RWPE1 (cell line): ENCODE results near the gene ACOT12.

Experiments used
- CTCF ChIA-PET: fragments of 350-600 bp; sonication (Branson Sonifier 250); formaldehyde crosslinking; extraction: SDS; loops from one replicate; lab custom pipeline; 2021; lab: Yijun Ruan, JAX
- POLR2A ChIA-PET: fragments of 400-600 bp; formaldehyde crosslinking; extraction: SDS; loops from one replicate; lab custom pipeline; 2020; ENCODE audit warnings: antibody characterized with exemption; ENCODE audit not compliant: low non-redundant PET; lab: Yijun Ruan, JAX
- DNase-seq: peaks from one replicate; pipeline ENCODE4 v3.0.0; 2012; ENCODE audit warnings: low spot score
- H3K27ac ChIP-seq: fragments of 450-650 bp; 2 replicates; pipeline ENCODE4 v1.5.1; 2017
- TF ChIP-seq, protein P1 (sequence below): fragments of 450-650 bp; conservative IDR thresholded peaks from 2 replicates; pipeline ENCODE4 v1.5.1; 2017; ENCODE audit warnings: low read depth, mild to moderate bottlenecking

The ACOT12 gene

DNA sequence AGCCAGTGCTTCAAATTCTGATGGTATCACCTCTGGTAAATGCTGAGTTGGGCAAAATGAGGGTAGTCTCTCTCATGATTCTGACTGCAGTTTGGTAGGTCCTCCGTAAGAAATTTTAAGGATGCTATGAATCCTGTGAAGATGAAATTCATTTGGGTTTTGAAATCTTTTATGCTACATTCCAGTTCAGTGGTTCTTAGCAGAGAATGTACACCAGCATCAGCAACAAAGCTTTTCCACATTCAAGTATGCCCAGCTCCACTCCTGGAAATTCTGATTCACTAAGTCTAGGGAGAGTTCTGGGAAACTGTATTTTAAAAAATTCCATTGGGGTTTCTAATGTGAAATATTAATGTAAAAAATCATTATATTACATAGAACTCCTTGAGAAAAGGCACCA is 33.6 kb upstream of the ACOT12 start:
- no peak overlapping the region for H3K27ac ChIP-seq
- no peak for DNase-seq
- CTCF ChIA-PET = interaction anchor here (0.5 to 1.5 kb wide), 4 partner anchors 9 to 831 kb away, joined by 3 to 4 read pairs (median 4); no protein-coding TSS in a partner anchor
- TF ChIP-seq, protein P1, sequence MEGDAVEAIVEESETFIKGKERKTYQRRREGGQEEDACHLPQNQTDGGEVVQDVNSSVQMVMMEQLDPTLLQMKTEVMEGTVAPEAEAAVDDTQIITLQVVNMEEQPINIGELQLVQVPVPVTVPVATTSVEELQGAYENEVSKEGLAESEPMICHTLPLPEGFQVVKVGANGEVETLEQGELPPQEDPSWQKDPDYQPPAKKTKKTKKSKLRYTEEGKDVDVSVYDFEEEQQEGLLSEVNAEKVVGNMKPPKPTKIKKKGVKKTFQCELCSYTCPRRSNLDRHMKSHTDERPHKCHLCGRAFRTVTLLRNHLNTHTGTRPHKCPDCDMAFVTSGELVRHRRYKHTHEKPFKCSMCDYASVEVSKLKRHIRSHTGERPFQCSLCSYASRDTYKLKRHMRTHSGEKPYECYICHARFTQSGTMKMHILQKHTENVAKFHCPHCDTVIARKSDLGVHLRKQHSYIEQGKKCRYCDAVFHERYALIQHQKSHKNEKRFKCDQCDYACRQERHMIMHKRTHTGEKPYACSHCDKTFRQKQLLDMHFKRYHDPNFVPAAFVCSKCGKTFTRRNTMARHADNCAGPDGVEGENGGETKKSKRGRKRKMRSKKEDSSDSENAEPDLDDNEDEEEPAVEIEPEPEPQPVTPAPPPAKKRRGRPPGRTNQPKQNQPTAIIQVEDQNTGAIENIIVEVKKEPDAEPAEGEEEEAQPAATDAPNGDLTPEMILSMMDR = no peak
- POLR2A ChIA-PET = no interaction called here

DNA sequence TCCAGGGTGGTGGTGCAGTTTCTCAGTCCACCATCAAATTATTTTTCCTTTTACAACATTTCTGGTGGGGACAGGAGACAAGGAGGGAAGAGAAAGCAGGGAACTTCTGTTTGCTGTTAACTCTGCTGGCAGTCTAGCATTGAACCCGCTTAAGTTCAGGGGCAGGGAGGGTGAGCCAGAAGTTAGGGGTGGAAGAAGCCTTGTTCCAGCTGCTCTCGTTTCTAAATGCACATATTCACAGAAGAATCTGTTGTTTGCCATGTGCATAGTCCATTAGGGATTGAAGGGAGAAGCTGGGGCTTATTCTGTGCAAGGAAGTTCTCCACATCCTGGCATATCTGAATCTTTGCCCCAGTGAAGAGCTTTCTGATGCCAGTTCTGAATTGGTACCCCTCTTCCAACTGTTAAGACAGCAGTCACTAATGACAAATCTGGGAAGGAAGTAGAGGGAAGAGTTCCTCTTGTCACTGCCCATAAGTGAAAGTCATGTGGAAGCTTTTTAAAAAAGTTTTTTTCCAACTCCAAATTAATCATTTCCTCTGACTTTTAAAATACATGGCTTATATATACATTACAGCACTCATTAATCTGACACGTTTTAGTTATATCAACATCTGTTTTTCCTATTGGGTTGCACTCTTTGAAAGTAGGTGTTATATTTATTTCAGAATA is 32.6 kb upstream of the ACOT12 start:
- POLR2A ChIA-PET = no interaction called here
- no peak for DNase-seq
- no peak overlapping the region for H3K27ac ChIP-seq
- TF ChIP-seq, protein P1 = no peak
- CTCF ChIA-PET = interaction anchor here (0.5 to 2.6 kb wide), 10 partner anchors 10 to 833 kb away, joined by 3 to 19 read pairs (median 3); partner anchors contain the start of gene ZCCHC9

DNA sequence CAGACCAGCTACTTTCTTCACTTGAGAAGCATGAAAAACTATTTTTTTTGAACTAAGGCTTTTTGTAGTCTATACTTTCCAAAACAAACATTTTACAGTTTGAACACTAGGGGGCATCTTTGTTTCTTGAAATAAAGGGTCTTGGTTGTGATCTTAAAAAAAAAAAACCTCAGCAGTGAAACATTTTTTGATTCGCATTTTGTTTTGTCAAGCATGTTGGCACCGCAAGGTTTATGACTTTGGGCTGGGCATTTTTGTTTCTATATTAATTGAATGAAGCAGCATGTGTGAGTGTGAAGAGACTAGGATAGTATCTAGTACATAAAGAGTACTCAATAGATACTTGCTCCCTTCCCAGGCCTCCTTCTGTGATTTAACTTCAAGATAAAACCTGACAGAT is 31.6 kb upstream of the ACOT12 start:
- ChIA-PET CTCF (interaction anchor here (0.6 to 2.6 kb wide), 14 partner anchors 11 to 921 kb away, joined by 3 to 19 read pairs (median 4); no protein-coding TSS in a partner anchor), POLR2A (interaction anchor here (0.7 kb wide), 1 partner anchor 851 kb away, joined by 3 read pairs; no protein-coding TSS in a partner anchor)
- H3K27ac ChIP-seq = no peak overlapping the region
- DNase-seq = peak; percentile 44
- TF ChIP-seq, protein P1 = peak; percentile 76

DNA sequence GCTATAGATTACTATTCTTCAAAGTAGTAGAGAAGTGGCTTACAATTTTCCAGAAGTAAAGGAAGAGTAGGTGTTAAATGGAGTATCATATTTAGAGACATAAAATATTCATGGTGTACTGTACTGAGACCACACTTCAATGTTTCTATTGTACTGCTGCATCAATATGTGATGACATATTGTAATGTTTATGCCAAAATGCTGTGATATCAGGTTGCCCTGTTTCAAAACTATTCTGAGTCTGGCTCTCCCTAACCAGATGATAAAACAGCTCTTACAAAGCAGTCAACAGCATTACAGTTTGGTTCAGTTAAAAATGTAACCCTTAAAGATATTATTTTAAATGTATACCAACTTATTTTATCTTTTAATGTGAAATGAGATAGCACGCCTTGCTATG is 30.8 kb upstream of the ACOT12 start:
- no peak overlapping the region for H3K27ac ChIP-seq
- no peak for DNase-seq
- TF ChIP-seq, protein P1 = no peak
- POLR2A ChIA-PET = no interaction called here
- CTCF ChIA-PET = interaction anchor here (0.6 to 2.6 kb wide), 6 partner anchors 22 to 745 kb away, joined by 3 to 19 read pairs (median 4); no protein-coding TSS in a partner anchor

DNA sequence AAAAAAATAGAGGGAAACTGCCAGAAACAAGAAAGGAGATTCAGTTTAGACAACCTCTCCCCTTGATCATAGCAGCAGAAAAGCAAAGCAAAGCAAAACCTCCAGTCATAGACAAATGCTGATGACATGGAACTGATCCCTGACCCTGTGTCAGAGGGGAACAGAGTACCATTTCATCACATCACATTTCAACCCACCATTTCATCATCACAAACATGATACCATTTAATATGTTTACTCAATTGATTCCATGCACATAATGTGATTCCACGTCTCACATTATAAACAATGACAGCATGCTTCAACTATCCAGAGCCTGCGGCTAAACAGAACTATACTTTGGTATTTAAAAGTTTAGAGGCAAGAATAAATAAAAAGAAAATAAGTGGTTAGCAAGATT is 28.7 kb upstream of the ACOT12 start:
- POLR2A ChIA-PET = no interaction called here
- TF ChIP-seq, protein P1 = no peak
- peak; percentile 26 for DNase-seq
- CTCF ChIA-PET = interaction anchor here (0.6 to 0.8 kb wide), 2 partner anchors 455 to 743 kb away, joined by 3 read pairs; no protein-coding TSS in a partner anchor
- H3K27ac ChIP-seq = no peak overlapping the region

DNA sequence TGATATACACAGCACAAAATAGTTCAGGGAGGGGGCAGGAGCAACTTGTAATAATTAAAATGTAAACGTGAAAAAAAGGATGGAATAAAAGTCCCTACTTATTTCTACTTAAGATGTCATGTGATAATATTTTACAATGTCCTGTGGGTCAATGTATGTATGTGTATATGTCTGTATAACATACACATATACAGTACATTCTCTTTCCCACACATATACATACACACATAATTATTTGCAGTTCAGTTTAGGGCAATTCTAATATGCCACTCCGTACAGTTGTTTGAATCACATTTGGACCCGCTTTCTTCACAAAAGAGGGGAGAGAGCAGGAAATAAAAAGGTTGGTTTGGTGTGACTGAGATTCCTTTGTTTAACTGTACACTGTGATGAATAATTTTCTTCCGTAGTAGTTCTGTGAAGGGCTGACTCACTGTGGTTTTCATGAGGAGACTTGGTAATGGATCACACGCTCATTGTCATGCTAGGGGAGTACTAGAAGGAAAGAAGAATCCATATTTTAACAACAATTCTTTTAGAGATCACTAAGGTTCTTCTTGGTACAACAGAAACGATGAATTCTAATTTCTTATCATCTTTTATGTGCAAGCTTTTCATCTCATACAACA is 26.2 kb upstream of the ACOT12 start:
- ChIA-PET CTCF (no interaction called here), POLR2A (no interaction called here)
- TF ChIP-seq, protein P1 = no peak
- no peak overlapping the region for H3K27ac ChIP-seq
- DNase-seq = peak; percentile 81
